Stimulated activated memory B cell treated with anti-CD40 and anti-IgM and Interleukin-4, amounts not matched to agents 10 μg/mL and 1 μg/mL and 100 μg/mL, for 72 hours (primary cell): ENCODE data around the gene SF1.
A peak's percentile ranks its signal among the peaks of the same experiment; 100 is the strongest.

Experiments
- ATAC-seq: fragments of 150-1000 bp; cut with Tn5 transposase; 2 replicates; pipeline ENCODE4 v1.10.0; 2021
- H3K27ac Mint-ChIP-seq: one replicate; pipeline ENCODE4 v1.8.0; 2022; ENCODE audit warnings: mild to moderate bottlenecking, mixed read lengths
- H3K27me3 Mint-ChIP-seq: one replicate; pipeline ENCODE4 v1.8.0; 2022; ENCODE audit warnings: mixed read lengths
- H3K36me3 Mint-ChIP-seq: one replicate; pipeline ENCODE4 v1.8.0; 2022; ENCODE audit warnings: mixed read lengths
- H3K4me1 Mint-ChIP-seq: one replicate; pipeline ENCODE4 v1.8.0; 2022; ENCODE audit warnings: mixed read lengths
- H3K4me3 Mint-ChIP-seq: one replicate; pipeline ENCODE4 v1.8.0; 2022; ENCODE audit warnings: mild to moderate bottlenecking, moderate library complexity, mixed read lengths
- H3K9me3 Mint-ChIP-seq: one replicate; pipeline ENCODE4 v1.8.0; 2022; ENCODE audit warnings: mixed read lengths

SF1 gene

GRCh38 chr11:64793271-64794160 is 15.2 kb upstream of the SF1 start:
- no peak overlapping the region for H3K4me3 Mint-ChIP-seq
- peaks cover 35% of the 10 kb centered on the region for H3K4me1 Mint-ChIP-seq
- H3K27me3 Mint-ChIP-seq = no peaks in the 10 kb centered on the region
- H3K27ac Mint-ChIP-seq = peak overlapping the region; percentile 76
- ATAC-seq = no peak
- H3K36me3 Mint-ChIP-seq = peaks cover 57% of the 10 kb centered on the region
- H3K9me3 Mint-ChIP-seq = no peaks in the 10 kb centered on the region

GRCh38 chr11:64792482-64792881 is 14.1 kb upstream of the SF1 start:
- peak overlapping the region; percentile 76 for H3K27ac Mint-ChIP-seq
- H3K4me3 Mint-ChIP-seq = no peak overlapping the region

GRCh38 chr11:64791781-64792291 is 13.5 kb upstream of the SF1 start:
- Mint-ChIP-seq H3K36me3 (peaks cover 56% of the 10 kb centered on the region), H3K4me3 (no peak overlapping the region), H3K27me3 (no peaks in the 10 kb centered on the region), H3K4me1 (peaks cover 37% of the 10 kb centered on the region), H3K9me3 (no peaks in the 10 kb centered on the region), H3K27ac (peak overlapping the region; percentile 35)
- ATAC-seq = no peak

More at GRCh38 chr11:64792482-64792881, 14.1 kb upstream of the SF1 start:
- H3K4me1 Mint-ChIP-seq = peaks cover 38% of the 10 kb centered on the region
- H3K9me3 Mint-ChIP-seq = no peaks in the 10 kb centered on the region
- no peak for ATAC-seq
- H3K27me3 Mint-ChIP-seq = no peaks in the 10 kb centered on the region
- peaks cover 56% of the 10 kb centered on the region for H3K36me3 Mint-ChIP-seq

- Mint-ChIP-seq H3K4me3 (no peak overlapping the region), H3K36me3 (peaks cover 48% of the 10 kb centered on the region), H3K27ac (no peak overlapping the region), H3K27me3 (no peaks in the 10 kb centered on the region), H3K4me1 (peaks cover 32% of the 10 kb centered on the region), H3K9me3 (no peaks in the 10 kb centered on the region)
- ATAC-seq = no peak
Measured at GRCh38 chr11:64790205-64791095, 12.1 kb upstream of the SF1 start.

- Mint-ChIP-seq H3K36me3 (peaks cover 44% of the 10 kb centered on the region), H3K4me1 (peaks cover 30% of the 10 kb centered on the region), H3K4me3 (no peak overlapping the region), H3K27ac (no peak overlapping the region), H3K27me3 (no peaks in the 10 kb centered on the region), H3K9me3 (no peaks in the 10 kb centered on the region)
- ATAC-seq = no peak
Measured at GRCh38 chr11:64789331-64790204, 11.2 kb upstream of the SF1 start.

GRCh38 chr11:64788321-64789215 is 10.2 kb upstream of the SF1 start:
- Mint-ChIP-seq H3K27ac (no peak overlapping the region), H3K4me3 (no peak overlapping the region)

GRCh38 chr11:64787526-64788320 is 9.4 kb upstream of the SF1 start:
- Mint-ChIP-seq H3K27me3 (no peaks in the 10 kb centered on the region), H3K4me3 (no peak overlapping the region), H3K4me1 (peaks cover 23% of the 10 kb centered on the region), H3K9me3 (no peaks in the 10 kb centered on the region), H3K27ac (peak overlapping the region; percentile 49), H3K36me3 (peaks cover 33% of the 10 kb centered on the region)
- peak; percentile 73 for ATAC-seq

More at GRCh38 chr11:64788321-64789215, 10.2 kb upstream of the SF1 start:
- Mint-ChIP-seq H3K36me3 (peaks cover 35% of the 10 kb centered on the region), H3K4me1 (peaks cover 21% of the 10 kb centered on the region), H3K9me3 (no peaks in the 10 kb centered on the region), H3K27me3 (no peaks in the 10 kb centered on the region)
- no peak for ATAC-seq

GRCh38 chr11:64786308-64786707 is 8.0 kb upstream of the SF1 start:
- H3K4me1 Mint-ChIP-seq = peaks cover 31% of the 10 kb centered on the region
- peaks cover 28% of the 10 kb centered on the region for H3K36me3 Mint-ChIP-seq
- H3K9me3 Mint-ChIP-seq = no peaks in the 10 kb centered on the region
- no peaks in the 10 kb centered on the region for H3K27me3 Mint-ChIP-seq
- no peak overlapping the region for H3K27ac Mint-ChIP-seq
- no peak for ATAC-seq
- H3K4me3 Mint-ChIP-seq = no peak overlapping the region

- Mint-ChIP-seq H3K4me3 (no peak overlapping the region), H3K4me1 (peaks cover 38% of the 10 kb centered on the region), H3K36me3 (peaks cover 18% of the 10 kb centered on the region), H3K27ac (peak overlapping the region; percentile 76), H3K9me3 (no peaks in the 10 kb centered on the region), H3K27me3 (no peaks in the 10 kb centered on the region)
- no peak for ATAC-seq
Measured at GRCh38 chr11:64784813-64785581, 6.7 kb upstream of the SF1 start.

- Mint-ChIP-seq H3K9me3 (no peaks in the 10 kb centered on the region), H3K4me3 (peak overlapping the region; percentile 93), H3K4me1 (peaks cover 70% of the 10 kb centered on the region), H3K27me3 (no peaks in the 10 kb centered on the region), H3K36me3 (peaks cover 46% of the 10 kb centered on the region), H3K27ac (peak overlapping the region; percentile 100)
- ATAC-seq = peak; percentile 42
Measured at GRCh38 chr11:64778223-64778472, 194 bp downstream of the SF1 start.

- H3K4me3 Mint-ChIP-seq = peak overlapping the region; percentile 95
- peak overlapping the region; percentile 100 for H3K27ac Mint-ChIP-seq
- no peaks in the 10 kb centered on the region for H3K9me3 Mint-ChIP-seq
- no peaks in the 10 kb centered on the region for H3K27me3 Mint-ChIP-seq
- H3K4me1 Mint-ChIP-seq = peaks cover 70% of the 10 kb centered on the region
- H3K36me3 Mint-ChIP-seq = peaks cover 51% of the 10 kb centered on the region
- peak; percentile 41 for ATAC-seq
Measured at GRCh38 chr11:64777449-64778222, 706 bp downstream of the SF1 start.

- no peak for ATAC-seq
- peak overlapping the region; percentile 95 for H3K4me3 Mint-ChIP-seq
- peak overlapping the region; percentile 87 for H3K27ac Mint-ChIP-seq
- H3K9me3 Mint-ChIP-seq = no peaks in the 10 kb centered on the region
- H3K27me3 Mint-ChIP-seq = no peaks in the 10 kb centered on the region
- peaks cover 71% of the 10 kb centered on the region for H3K4me1 Mint-ChIP-seq
- peaks cover 59% of the 10 kb centered on the region for H3K36me3 Mint-ChIP-seq
Measured at GRCh38 chr11:64776875-64777274, 1.5 kb downstream of the SF1 start.
